Loucy (cell line): Measurements from ENCODE around the gene GAB2.

Experiments used
- CTCF ChIP-seq: fragments of 200-600 bp; sonication (generic); conservative IDR thresholded peaks from 2 replicates; pipeline ENCODE4 v1.5.1; 2014; ENCODE audit warnings: mild to moderate bottlenecking, antibody characterized with exemption, low read length
- EZH2phosphoT487 ChIP-seq: fragments of 200-600 bp; IDR thresholded peaks from 2 replicates; pipeline ENCODE4 v1.6.1; 2018; ENCODE audit warnings: antibody characterized with exemption, mild to moderate bottlenecking, moderate library complexity, borderline replicate concordance

- TF ChIP-seq CTCF (no peak), EZH2phosphoT487 (no peak)
These were observed 126.0 kb downstream of the GAB2 start for GRCh38 chr11:78291503-78292108.
